ENCODE results near the gene ERMP1.

Gene ERMP1

DNA sequence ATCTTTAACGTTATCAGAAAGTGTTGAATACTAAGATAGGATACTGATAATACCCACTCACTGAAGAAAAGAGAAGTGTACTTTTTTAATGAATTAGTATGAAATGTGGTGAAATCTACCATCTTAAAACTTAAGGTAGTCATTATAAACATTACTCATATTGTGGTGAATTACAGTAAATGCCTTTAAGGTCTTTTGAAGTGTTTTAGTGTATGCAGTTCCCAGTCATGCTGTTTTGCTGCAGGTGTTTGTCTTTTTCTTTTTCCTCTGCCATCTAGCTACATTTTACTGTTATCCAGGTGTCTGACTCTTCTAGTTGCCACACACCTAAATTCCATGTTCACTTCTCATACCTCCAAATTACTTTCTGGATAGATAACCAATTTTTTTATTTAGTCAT lies 72.6 kb downstream of the ERMP1 start:
- no peak for ATAC-seq
- TF ChIP-seq TOX (CRISPR knock-in tag; IDR thresholded peaks at IDR 0.05; ENCODE audit: borderline replicate concordance) (no peak), CREB5 (CRISPR knock-in tag; IDR thresholded peaks at IDR 0.05; ENCODE audit: low read depth) (no peak), PPARA (CRISPR knock-in tag; IDR thresholded peaks at IDR 0.05; ENCODE audit: borderline replicate concordance) (no peak), ZC3H10 (CRISPR knock-in tag; IDR thresholded peaks at IDR 0.05) (no peak)

DNA sequence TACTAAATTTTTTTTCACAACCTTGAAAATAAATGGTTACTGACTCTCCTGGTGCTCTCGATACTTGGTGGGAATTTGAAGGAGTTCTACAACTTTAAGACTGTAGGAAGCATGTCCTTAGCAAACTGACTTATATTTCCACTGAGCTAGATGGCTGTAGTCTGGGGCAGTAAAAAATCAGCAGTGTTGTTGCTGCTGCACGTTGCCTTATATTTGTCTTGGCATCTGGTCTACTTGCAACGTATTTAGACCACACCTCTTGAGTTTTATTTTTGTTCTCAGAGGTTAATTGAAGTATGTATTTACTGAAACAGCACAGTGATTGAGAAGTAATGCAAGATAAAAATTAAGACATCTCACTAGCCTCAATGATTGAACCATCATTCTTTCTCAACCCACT lies 76.3 kb downstream of the ERMP1 start:
- TF ChIP-seq RARB (CRISPR knock-in tag; IDR thresholded peaks at IDR 0.05): no peak
- no peak for ATAC-seq

DNA sequence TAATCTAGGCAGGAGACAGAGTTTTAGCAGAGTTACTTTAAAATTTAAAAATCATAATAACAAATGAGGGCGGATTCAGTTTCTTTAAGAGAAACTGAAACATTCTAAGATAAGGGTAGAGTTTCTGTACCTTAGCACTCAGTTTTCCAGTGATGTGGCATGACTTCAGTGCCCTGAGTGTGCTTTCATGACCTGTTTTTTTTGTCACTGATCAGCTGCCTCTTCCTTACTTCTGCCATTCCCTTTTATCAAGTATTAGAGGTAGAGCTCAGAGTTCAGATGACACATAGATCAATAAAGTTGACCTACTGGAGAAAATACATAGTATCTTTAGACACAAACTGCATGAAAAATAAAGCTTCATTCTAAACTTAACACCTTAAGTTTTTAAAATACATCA lies 82.3 kb downstream of the ERMP1 start:
- no peak for ATAC-seq
- TF ChIP-seq ZNF70 (CRISPR knock-in tag; IDR thresholded peaks at IDR 0.05): no peak
- no peak for TF ChIP-seq ARNTL (CRISPR knock-in tag; IDR thresholded peaks at IDR 0.05; ENCODE audit: borderline replicate concordance, low read depth)
- TF ChIP-seq TCF4 (CRISPR knock-in tag; IDR thresholded peaks at IDR 0.05; ENCODE audit: borderline replicate concordance): no peak
- TF ChIP-seq ESRRG (CRISPR knock-in tag; IDR thresholded peaks at IDR 0.05): no peak
- TF ChIP-seq BACH2 (CRISPR knock-in tag; IDR thresholded peaks at IDR 0.05; ENCODE audit: borderline replicate concordance): no peak
- TF ChIP-seq ZC3H10 (CRISPR knock-in tag; IDR thresholded peaks at IDR 0.05): no peak
- no peak for TF ChIP-seq CSRNP3 (CRISPR knock-in tag; IDR thresholded peaks at IDR 0.05)
- no peak for TF ChIP-seq CSDC2 (CRISPR knock-in tag; IDR thresholded peaks at IDR 0.05)
- TF ChIP-seq GLIS3 (CRISPR knock-in tag; IDR thresholded peaks at IDR 0.05): no peak
- no peak for TF ChIP-seq ZNF8 (CRISPR knock-in tag; IDR thresholded peaks at IDR 0.05)
- no peak for TF ChIP-seq SNAI2 (CRISPR knock-in tag; IDR thresholded peaks at IDR 0.05)
- TF ChIP-seq CREB5 (CRISPR knock-in tag; IDR thresholded peaks at IDR 0.05; ENCODE audit: low read depth): no peak
- no peak for TF ChIP-seq ZFP3 (CRISPR knock-in tag; IDR thresholded peaks at IDR 0.05)
- no peak for TF ChIP-seq PATZ1 (CRISPR knock-in tag; IDR thresholded peaks at IDR 0.05; ENCODE audit: borderline replicate concordance)
- no peak for TF ChIP-seq ISL1 (CRISPR knock-in tag; IDR thresholded peaks at IDR 0.05)
- no peak for TF ChIP-seq PPARA (CRISPR knock-in tag; IDR thresholded peaks at IDR 0.05; ENCODE audit: borderline replicate concordance)
- no peak for TF ChIP-seq ZFP30 (CRISPR knock-in tag; IDR thresholded peaks at IDR 0.05)
- TF ChIP-seq POU6F1 (CRISPR knock-in tag; IDR thresholded peaks at IDR 0.05; ENCODE audit: borderline replicate concordance, low read depth): no peak
- TF ChIP-seq TSHZ2 (CRISPR knock-in tag; IDR thresholded peaks at IDR 0.05): no peak

All from SK-N-SH treated with all-trans-retinoic acid at 6 μM for 48 hours (cell line).